NCI-H146 treated with DMSO at 0.1 percent for 48 hours (cell line): ENCODE data around the gene GART.

Experiments
- DNase-seq: peaks from one replicate; lab custom pipeline; 2025; ENCODE audit not compliant: unreplicated experiment; lab: John Stamatoyannopoulos, UW

Gene GART

DNA sequence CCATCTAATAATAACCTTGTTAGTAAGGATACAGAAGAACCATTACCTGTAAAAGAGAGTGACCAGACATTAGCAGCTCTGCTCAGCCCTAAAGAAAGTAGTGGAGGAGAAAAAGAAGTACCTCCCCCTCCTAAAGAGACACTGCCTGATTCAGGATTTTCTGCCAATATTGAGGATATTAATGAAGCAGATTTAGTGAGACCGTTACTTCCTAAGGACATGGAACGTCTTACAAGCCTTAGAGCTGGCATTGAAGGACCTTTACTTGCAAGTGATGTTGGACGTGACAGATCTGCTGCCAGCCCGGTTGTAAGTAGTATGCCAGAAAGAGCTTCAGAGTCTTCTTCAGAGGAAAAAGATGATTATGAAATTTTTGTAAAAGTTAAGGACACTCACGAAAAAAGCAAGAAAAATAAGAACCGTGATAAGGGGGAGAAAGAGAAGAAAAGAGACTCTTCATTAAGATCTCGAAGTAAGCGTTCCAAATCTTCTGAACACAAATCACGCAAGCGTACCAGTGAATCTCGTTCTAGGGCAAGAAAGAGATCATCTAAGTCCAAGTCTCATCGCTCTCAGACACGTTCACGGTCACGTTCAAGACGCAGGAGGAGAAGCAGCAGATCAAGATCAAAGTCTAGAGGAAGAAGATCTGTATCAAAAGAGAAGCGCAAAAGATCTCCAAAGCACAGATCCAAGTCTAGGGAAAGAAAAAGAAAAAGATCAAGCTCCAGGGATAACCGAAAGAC lies 12.5 kb upstream of the GART start:
- no peak for DNase-seq

DNA sequence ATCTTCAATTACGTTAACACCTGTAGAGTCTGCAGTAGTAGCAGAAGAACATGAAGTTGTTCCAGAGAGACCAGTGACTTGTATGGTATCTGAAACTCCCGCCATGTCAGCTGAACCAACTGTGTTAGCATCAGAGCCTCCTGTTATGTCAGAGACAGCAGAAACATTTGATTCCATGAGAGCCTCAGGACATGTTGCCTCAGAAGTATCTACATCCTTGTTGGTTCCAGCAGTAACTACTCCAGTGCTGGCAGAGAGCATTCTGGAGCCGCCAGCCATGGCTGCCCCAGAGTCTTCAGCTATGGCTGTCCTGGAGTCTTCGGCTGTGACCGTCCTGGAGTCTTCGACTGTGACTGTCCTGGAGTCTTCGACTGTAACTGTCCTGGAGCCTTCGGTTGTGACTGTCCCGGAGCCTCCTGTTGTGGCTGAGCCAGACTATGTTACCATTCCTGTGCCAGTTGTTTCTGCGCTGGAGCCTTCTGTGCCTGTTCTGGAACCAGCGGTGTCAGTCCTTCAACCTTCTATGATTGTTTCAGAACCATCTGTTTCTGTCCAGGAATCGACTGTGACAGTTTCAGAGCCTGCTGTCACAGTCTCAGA lies 11.2 kb upstream of the GART start:
- DNase-seq: no peak

DNA sequence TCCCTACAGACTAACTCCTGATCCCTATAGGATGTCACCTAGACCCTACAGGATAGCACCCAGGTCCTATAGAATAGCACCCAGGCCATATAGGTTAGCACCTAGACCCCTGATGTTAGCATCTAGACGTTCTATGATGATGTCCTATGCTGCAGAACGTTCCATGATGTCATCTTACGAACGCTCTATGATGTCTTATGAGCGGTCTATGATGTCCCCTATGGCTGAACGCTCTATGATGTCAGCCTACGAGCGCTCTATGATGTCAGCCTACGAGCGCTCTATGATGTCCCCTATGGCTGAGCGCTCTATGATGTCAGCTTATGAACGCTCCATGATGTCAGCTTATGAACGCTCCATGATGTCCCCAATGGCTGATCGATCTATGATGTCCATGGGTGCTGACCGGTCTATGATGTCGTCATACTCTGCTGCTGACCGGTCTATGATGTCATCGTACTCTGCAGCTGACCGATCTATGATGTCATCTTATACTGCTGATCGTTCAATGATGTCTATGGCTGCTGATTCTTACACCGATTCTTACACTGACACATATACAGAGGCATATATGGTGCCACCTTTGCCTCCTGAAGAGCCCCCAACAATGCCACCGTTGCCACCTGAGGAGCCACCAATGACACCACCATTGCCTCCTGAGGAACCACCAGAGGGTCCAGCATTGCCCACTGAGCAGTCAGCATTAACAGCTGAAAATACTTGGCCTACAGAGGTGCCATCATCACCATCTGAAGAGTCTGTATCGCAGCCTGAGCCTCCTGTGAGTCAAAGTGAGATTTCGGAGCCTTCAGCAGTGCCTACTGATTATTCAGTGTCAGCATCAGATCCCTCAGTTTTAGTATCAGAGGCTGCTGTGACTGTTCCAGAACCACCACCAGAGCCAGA lies 10.4 kb upstream of the GART start:
- no peak for DNase-seq

DNA sequence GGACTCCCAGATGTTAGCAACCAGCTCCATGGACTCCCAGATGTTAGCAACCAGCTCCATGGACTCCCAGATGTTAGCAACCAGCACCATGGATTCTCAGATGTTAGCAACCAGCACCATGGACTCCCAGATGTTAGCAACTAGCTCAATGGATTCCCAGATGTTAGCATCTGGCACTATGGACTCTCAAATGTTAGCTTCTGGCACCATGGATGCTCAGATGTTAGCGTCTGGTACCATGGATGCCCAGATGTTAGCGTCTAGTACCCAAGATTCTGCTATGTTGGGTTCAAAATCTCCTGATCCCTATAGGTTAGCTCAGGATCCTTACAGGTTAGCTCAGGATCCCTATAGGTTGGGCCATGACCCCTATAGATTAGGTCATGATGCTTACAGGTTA lies 9.7 kb upstream of the GART start:
- DNase-seq: no peak

DNA sequence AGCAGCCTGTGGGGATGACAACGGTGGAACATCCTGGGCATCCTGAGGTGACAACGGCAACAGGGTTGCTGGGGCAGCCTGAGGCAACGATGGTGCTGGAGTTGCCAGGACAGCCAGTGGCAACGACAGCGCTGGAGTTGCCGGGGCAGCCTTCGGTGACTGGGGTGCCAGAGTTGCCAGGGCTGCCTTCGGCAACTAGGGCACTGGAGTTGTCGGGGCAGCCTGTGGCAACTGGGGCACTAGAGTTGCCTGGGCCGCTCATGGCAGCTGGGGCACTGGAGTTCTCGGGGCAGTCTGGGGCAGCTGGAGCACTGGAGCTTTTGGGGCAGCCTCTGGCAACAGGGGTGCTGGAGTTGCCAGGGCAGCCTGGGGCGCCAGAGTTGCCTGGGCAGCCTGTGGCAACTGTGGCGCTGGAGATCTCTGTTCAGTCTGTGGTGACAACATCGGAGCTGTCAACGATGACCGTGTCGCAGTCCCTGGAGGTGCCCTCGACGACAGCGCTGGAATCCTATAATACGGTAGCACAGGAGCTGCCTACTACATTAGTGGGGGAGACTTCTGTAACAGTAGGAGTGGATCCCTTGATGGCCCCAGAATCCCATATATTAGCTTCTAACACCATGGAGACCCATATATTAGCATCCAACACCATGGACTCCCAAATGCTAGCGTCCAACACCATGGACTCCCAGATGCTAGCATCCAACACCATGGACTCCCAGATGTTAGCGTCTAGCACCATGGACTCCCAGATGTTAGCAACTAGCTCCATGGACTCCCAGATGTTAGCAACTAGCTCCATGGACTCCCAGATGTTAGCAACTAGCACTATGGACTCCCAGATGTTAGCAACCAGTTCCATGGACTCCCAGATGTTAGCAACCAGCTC lies 9.1 kb upstream of the GART start:
- no peak for DNase-seq

DNA sequence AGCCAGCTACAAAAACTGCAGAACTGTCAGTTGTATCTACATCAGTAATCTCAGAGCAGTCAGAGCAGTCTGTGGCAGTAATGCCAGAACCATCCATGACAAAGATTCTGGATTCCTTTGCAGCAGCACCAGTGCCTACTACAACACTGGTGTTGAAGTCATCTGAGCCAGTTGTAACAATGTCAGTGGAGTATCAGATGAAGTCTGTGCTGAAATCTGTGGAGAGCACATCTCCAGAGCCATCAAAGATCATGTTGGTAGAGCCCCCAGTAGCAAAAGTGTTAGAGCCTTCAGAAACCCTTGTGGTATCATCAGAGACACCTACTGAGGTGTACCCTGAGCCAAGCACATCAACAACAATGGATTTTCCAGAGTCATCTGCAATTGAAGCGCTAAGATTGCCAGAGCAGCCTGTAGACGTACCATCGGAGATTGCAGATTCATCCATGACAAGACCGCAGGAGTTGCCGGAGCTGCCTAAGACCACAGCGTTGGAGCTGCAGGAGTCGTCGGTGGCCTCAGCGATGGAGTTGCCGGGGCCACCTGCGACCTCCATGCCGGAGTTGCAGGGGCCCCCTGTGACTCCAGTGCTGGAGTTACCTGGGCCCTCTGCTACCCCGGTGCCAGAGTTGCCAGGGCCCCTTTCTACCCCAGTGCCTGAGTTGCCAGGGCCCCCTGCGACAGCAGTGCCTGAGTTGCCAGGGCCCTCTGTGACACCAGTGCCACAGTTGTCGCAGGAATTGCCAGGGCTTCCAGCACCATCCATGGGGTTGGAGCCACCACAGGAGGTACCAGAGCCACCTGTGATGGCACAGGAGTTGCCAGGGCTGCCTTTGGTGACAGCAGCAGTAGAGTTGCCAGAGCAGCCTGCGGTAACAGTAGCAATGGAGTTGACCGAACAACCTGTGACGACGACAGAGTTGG lies 8.2 kb upstream of the GART start:
- DNase-seq: no peak

DNA sequence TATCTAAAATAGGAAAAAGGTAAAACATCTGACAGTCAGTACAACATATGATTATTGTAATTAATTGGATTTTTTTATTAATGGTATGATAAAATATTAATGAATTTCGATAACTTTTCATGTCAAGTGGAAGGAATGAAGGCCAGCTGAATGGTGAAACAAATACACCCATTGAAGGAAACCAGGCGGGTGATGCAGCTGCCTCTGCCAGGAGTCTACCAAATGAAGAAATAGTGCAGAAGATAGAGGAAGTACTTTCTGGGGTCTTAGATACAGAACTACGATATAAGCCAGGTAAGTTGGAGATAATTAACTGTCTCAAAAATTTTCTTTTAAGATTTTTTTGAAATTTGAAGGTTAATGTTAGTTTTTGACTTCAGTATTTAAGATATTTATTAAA lies 4.2 kb upstream of the GART start:
- DNase-seq: no peak

DNA sequence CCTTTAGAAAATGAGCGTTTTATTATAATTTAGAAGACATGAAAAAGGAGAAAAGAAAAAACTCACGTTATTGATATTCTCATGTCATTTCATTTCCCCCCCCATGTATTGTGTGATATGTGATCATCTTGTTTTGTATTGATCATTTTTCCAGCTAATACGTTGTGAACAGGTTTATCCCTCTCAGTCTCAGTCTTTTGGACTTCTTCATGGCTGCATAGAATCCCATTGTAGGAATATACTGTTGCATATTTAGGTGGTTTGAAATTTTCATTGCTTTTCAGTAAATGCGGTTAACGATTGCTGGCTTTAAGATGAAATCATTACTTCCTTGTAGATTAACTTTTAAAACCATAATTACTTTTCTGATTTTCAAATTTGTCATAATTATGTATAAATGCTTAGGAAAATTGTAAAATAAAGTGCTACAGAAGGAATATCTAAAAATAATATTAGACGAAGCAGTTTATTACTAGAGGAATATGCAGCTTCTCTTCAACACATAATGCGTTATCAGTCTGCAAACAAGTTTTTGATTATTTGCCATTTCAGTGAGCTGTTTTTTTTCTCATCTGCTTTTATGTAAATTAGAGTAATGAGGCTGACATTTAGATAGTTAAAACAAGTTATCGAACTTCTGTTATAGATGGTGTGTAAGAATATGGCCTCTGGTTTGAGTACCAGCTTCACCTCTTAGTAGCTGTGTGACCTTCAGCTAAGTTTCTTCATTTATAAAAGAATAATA lies 2.7 kb upstream of the GART start:
- no peak for DNase-seq

DNA sequence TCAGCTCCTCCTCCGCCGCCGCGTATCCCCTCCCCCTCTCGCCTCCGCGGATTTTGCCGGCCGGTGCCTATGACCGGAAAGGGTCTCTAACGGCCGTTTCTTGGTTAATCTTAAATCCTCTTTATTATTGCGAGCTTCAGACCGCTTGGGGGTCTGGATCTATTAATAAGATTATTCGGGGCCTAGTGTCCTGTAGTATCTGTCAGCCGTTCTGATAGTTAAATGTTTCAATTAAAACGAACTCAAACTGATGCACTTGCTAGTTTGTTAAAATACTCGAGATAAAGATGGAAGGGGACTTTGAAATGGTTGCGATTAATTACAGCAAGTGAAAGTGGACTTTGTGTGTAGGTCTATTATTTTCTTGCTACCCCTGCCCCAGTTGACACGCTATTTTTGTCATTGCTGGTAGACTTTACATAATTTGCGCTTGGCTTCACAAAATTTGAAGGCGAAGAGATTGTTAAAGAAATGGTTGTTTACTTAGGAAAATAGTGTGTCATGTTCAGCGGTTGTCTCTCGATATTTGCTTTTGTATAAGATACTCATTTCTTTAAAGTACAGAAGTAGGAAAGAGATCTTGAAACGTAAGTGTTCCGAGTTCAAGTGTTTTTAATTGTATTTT lies 1.7 kb upstream of the GART start:
- no peak for DNase-seq

DNA sequence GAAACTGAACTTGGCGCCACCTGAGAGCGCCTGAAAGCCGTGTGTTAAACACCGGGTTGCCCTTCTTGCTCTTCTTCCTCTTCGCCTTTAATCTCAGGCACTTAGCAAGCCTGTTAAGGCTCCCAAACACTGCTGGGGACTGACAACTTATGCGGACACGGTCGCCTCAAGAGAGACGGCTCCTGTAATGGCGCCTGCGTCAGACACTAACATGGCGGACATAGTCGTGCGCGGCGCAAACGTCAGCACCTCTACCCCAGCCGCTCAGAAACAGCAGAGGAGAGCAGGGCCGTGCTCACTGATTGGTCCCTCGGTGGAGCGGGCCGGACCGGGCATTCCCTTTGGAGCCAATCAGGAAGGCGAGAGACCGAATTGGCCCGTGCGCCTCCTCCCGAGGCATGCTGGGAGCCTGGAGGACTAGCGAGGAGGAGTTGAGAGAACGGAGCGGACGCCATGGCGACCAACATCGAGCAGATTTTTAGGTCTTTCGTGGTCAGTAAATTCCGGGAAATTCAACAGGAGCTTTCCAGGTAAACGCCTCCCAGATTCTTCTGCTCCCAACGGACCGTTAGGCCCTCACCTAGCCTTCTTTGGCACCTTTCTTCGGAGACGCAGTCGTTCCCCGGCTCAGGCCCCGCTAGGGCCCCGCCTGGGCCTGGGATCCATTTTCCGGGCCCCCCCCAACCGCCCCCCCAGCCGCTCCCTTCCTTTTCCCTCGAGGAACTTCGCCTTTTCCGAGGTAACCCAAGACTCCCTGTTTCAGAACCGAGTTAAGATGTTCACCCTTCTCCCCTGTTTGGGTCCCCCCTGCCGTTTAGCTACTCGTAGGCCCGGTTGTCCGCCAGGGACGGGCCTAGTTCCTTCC lies 955 bp upstream of the GART start, which contains the start of gene SON:
TSS of gene SON (plus strand) at position 399 of the 865 bp plus-strand sequence. CDS start at position 454, 55 bp downstream.
- peak; percentile 90 for DNase-seq

DNA sequence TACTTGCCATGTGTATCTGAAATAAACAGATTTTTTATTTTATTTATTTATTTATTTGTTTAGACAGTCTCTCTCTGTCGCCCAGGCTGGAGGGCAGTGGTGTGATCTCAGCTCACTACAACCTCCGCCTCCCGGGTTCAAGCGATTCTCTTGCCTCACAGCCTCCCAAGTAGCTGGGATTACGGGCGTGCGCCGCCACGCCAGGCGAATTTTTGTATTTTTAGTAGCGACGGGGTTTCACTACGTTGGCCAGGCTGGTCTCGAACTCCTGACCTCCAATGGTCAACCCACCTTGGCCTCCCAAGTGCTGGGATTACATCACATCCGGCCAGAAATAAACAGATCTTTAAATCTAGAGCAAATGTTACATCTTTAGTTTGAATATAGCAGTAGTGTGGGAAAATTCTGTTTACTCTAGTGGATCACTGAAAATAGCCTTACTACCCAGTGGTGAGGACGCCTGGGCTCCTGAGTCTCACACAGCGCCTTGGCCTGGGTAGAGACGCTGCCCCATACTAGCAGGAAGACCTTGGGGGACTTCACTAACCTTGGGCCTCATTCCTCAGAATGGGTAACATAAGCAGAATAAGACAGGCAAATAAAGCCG lies 709 bp downstream of the GART start:
- no peak for DNase-seq

DNA sequence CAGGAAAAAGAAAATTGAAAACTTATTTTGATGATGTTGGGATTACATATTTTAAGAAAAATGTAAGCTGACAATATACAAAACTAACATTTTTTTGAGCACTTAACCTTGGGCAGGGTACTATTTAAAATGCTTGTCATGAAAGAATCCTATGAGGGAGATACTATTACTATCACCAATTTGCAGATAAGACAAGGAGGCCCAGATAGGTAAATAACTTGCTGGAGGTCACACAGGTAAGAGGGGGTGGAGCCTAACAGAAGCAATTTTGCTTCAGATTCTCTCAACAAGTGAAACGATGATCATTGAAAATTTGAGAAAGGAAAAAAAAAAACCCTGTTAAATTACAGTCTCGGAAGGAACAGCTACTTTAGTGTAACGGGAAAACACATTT lies 1.2 kb downstream of the GART start:
- no peak for DNase-seq

DNA sequence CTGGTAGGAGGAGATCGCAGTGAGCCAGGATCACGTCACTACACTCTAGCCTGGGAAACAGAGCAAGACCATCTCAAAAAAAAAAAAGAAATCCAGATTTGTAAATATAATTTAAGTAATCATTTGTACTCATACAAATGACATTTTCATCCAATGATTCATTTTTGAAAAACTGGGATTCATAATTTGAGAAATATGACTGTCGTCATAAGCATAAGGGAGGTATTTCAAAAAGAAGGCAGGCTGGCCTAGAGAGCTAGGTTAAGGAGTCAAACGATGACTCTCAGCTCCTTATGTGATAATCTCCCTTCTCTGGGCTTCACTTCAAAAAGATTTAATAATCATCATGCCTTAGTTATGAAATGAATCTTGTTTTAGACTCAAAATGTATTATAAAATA lies 2.3 kb downstream of the GART start:
- DNase-seq: no peak

DNA sequence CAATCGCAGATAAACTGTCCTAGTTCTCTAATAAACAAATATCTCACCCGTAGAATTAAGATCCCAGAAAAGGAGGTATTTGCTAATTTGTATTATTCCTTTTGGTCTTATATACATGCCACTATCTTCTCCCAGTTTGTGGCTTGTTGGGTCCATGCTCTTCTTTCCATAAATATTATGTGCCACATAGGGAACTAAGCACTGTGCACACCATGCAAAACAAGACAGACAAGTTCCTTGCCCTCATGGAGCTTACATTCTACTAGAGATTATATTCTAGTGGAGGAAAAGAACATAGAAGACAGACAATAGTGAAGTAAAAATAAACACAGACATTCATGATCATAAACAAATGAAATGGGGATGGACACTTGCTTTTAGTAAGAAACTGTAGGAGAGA lies 4.7 kb downstream of the GART start:
- no peak for DNase-seq

DNA sequence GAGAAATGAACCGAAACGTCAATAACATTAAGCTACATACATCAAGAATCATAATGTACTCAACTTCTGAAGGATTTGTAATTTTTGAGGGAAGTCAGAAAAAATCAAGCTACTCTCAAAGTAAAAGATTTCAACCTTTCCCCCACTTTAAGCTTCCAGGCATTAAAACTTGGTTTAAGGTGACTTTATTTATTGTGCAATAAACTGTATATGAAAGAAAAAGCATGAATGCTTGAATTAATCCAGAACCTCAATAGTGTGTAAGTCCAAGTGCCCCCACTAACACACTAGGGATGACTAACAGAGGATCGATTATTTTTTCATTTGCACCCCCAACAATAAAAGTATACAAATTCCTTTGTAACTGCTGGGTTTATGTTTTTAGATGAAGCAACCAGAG lies 10.9 kb downstream of the GART start:
- no peak for DNase-seq

DNA sequence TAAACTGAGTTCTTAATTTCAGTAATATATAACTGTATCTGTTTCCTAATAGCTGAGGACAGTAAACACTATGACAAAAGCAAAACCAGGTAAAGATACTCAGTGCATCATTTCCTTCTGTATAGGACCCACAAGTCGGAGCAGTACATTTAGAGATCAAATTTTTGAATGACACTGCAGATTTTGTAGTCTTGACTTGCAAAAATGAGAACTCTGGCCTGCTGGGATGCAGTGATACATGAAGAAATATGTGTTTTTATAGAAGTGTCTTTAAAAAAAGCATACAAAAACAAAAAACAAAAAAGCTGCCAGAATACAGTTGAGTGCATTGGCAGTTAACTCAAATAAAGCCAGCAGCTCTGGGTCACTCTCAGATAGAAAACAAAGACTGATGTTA lies 19.0 kb downstream of the GART start:
- DNase-seq: no peak

DNA sequence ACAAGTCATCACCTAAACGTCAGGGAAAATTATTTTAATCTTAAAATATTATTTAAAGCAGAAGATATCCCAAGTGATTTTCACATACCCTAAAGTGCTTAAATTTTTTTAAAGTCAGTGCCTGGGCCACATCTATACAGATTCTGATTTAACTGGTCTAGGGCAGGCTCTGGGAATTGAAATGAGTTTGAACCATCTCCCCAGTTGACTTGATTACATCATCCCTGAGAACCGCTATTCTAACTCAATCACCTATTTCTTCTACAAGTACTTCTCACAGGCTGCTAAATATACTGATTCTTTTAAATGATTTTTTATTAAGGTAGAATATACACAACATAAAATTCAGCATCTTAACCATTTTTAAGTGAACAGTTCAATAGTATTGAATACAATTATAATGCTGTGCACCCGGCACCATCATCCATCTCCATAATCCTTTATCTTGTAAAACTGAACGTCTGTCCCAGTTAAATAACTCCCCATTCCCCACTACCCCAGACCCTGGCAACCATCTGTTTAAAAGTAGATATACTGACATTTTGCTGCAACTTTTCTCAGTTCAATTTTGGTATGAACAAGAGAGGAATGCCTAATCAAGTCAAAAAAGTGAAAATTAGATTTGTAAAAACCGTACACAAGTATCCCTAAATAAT lies 19.5 kb downstream of the GART start:
- DNase-seq: no peak
